BJ (cell line): Measurements from ENCODE around the gene TTLL5. TPM values are rescaled to one million over a fixed set of nuclear protein-coding genes. Genes with fewer than 3 reads are reported as not detected.

Experiments
- CTCF ChIA-PET: fragments of 350-600 bp; formaldehyde crosslinking; extraction: SDS; loops from one replicate; lab custom pipeline; 2021; ENCODE audit warnings: antibody characterized with exemption, inconsistent platforms; lab: Yijun Ruan, JAX
- POLR2A ChIA-PET: fragments of 300-600 bp; sonication (Branson Sonifier 250); formaldehyde crosslinking; extraction: SDS; loops from one replicate; lab custom pipeline; 2021; ENCODE audit warnings: antibody characterized with exemption; lab: Charles Lee
- DNase-seq: peaks from one replicate; pipeline ENCODE4 v3.0.0-alpha.2; 2011; ENCODE audit warnings: low read depth
- H3K27me3 ChIP-seq: 2 replicates; pipeline ENCODE4 v1.6.0; 2011; ENCODE audit warnings: low read length; ENCODE audit not compliant: control insufficient read depth, insufficient read depth
- H3K36me3 ChIP-seq: 2 replicates; pipeline ENCODE4 v1.5.1; 2011; ENCODE audit warnings: low read length; ENCODE audit not compliant: control insufficient read depth, insufficient read depth
- H3K4me3 ChIP-seq: 2 replicates; pipeline ENCODE4 v1.5.1; 2011; ENCODE audit warnings: low read depth, mild to moderate bottlenecking, control low read depth, low read length
- polyA plus RNA-seq: library from polyadenylated mRNA; depleted of rRNA; stranded (reverse); fragments of >200 nt; gene quantifications from 2 replicates; pipeline ENCODE4 v1.2.3, GENCODE V29; 2011
- TF ChIP-seq, protein P1 (sequence below): IDR thresholded peaks from 2 replicates; pipeline ENCODE4 v1.5.1; 2011; ENCODE audit warnings: low read depth, mild to moderate bottlenecking, control low read depth, inconsistent platforms, low read length, moderate library complexity; ENCODE audit not compliant: insufficient read depth

The TTLL5 gene
- polyA plus RNA-seq, 1 experiment, result 9.9 TPM

DNA sequence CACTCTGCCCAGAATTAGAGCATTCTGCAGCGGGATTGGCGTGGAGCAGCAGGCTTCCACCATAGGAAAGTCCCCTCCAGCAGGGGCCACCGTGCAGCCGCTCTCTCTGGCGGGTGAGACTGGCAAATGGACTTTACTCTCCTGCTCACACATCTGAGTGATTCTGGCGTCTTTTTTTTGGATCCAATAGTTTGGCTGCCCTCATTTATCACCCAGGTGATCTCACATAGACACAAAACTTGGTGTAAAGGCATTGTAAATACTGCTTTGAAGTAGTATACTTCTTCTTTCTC lies 190.5 kb downstream of the TTLL5 start:
- no peaks in the 10 kb centered on the region for H3K27me3 ChIP-seq
- no peaks in the 10 kb centered on the region for H3K36me3 ChIP-seq
- no peak for DNase-seq
- H3K4me3 ChIP-seq, result no peak overlapping the region
- ChIA-PET CTCF (interaction anchor here (1.0 kb wide), 1 partner anchor 13 kb away, joined by 3 read pairs; no protein-coding TSS in a partner anchor), POLR2A (no interaction called here)
- TF ChIP-seq, protein P1, sequence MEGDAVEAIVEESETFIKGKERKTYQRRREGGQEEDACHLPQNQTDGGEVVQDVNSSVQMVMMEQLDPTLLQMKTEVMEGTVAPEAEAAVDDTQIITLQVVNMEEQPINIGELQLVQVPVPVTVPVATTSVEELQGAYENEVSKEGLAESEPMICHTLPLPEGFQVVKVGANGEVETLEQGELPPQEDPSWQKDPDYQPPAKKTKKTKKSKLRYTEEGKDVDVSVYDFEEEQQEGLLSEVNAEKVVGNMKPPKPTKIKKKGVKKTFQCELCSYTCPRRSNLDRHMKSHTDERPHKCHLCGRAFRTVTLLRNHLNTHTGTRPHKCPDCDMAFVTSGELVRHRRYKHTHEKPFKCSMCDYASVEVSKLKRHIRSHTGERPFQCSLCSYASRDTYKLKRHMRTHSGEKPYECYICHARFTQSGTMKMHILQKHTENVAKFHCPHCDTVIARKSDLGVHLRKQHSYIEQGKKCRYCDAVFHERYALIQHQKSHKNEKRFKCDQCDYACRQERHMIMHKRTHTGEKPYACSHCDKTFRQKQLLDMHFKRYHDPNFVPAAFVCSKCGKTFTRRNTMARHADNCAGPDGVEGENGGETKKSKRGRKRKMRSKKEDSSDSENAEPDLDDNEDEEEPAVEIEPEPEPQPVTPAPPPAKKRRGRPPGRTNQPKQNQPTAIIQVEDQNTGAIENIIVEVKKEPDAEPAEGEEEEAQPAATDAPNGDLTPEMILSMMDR, result no peak

DNA sequence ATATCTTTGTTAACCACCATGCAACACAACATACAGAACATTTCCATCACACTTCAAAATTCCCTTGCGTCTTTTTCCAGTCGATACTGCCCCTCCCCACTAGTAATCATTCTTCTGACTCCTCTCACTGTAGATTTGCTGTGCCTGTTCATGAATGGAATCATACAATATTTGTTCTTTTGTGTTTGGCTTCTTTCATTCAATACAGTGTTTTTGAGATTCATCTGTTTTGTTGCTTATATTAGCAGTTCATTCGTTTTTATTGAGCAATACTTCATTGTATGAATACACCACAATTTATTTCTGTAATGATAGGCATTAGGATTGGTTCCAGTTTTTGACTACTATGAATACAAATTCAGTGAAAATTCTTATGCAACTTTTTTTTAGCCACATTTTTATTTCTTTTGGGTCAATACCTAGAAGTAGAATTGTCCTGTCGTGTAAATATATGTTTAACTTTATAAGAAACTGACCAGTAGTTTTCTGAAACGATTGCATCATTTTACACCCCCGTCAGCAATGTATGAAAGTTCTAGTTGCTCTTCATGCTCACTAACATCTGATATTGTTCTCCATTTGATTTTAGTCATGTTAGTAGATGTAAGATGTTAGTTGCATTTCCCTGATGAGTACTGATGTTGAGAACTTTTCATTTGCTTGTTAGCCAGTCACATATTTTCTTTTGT lies 193.2 kb downstream of the TTLL5 start:
- POLR2A ChIA-PET, result no interaction called here
- CTCF ChIA-PET, result no interaction called here
- Histone ChIP-seq H3K27me3 (no peaks in the 10 kb centered on the region), H3K36me3 (no peaks in the 10 kb centered on the region), H3K4me3 (no peak overlapping the region)
- no peak for DNase-seq
- TF ChIP-seq, protein P1, result no peak

DNA sequence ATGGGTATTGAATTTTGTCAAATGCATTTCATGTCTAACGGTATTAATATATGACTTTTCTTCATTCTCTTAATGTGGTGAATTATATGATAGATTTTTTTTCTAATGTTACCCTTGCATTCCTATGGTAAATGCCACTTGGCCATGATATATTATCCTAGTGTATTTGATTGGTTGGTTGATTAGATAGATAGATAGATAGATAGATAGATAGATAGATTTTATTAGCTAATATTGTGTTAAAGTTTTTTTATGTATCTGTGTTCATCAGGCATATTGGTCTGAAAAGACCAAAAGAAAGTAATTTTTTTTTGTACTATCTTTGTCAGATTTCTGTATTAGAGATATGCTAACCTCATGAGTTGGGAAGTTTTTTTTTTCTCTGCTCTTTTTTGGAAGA lies 196.2 kb downstream of the TTLL5 start:
- H3K36me3 ChIP-seq, result no peaks in the 10 kb centered on the region
- DNase-seq, result no peak
- TF ChIP-seq, protein P1, result no peak
- ChIA-PET POLR2A (no interaction called here), CTCF (interaction anchor here (0.6 kb wide), 1 partner anchor 28 kb away, joined by 4 read pairs; no protein-coding TSS in a partner anchor)
- H3K4me3 ChIP-seq, result no peak overlapping the region
- no peaks in the 10 kb centered on the region for H3K27me3 ChIP-seq

DNA sequence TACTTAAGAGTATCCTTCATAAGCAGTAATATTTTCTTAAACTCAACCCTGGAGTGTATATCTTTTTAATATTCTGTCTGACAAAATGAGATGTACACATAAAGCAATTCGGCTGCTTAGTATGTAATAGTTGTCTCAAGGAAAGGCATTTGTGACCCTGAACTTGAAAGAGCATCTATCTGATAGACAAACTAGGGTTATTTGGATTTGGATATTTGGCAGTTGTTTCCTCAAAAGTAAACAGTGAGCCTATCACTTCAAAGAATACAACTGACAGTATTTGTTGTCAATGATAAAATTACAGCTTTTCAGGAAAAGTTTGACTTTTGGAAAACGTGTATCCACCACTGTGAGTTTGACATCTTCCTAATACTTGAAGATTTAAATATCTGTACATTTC lies 197.3 kb downstream of the TTLL5 start:
- TF ChIP-seq, protein P1, result no peak
- Histone ChIP-seq H3K4me3 (no peak overlapping the region), H3K36me3 (no peaks in the 10 kb centered on the region), H3K27me3 (no peaks in the 10 kb centered on the region)
- no peak for DNase-seq
- POLR2A ChIA-PET, result no interaction called here
- CTCF ChIA-PET, result no interaction called here

DNA sequence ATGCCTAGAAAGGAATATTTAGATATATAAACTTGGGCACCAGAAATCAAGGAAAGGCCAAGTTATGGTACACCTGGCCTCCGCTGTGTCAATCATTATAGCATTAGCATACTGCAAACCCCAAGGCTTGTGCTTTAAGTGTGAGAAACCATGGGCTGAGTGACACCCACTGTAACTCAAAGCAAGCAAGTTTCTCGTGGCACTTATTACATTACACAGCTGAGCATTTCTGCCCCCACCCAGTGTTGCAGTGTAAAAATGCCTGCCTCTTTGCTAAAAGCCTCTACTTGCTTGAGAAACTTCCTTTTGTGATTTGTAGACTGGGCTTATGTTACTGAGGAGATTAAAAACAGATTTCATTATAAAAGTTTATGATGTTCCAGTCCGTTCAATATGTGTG lies 198.7 kb downstream of the TTLL5 start:
- no peaks in the 10 kb centered on the region for H3K36me3 ChIP-seq
- H3K27me3 ChIP-seq, result no peaks in the 10 kb centered on the region
- TF ChIP-seq, protein P1, result no peak
- CTCF ChIA-PET, result no interaction called here
- no peak for DNase-seq
- POLR2A ChIA-PET, result no interaction called here
- H3K4me3 ChIP-seq, result no peak overlapping the region
